SJSA1 (cell line): ENCODE results near the gene KIF23. TPM values are rescaled to one million over a fixed set of nuclear protein-coding genes. Genes with fewer than 3 reads are reported as not detected.

ENCODE experiments used
- DNase-seq, 2 experiments: peaks; one replicate each; pipeline ENCODE4 v3.0.0-alpha.2; 2015 to 2020; ENCODE audit warnings: low spot score in 2 of 2, low read depth in 1 of 2
- H3K27ac ChIP-seq: fragments of 250-450 bp; sonication (Bioruptor Pico); 2 replicates; pipeline ENCODE4 v1.5.1; 2020; ENCODE audit warnings: mild to moderate bottlenecking, moderate library complexity
- H3K27me3 ChIP-seq: fragments of 250-450 bp; sonication (Bioruptor Pico); replicated peaks from 2 replicates; pipeline ENCODE4 v1.5.1; 2020; ENCODE audit warnings: mild to moderate bottlenecking, moderate library complexity
- H3K36me3 ChIP-seq: fragments of 250-450 bp; sonication (Bioruptor Pico); 2 replicates; pipeline ENCODE4 v1.5.1; 2020; ENCODE audit warnings: mild to moderate bottlenecking
- H3K4me1 ChIP-seq: fragments of 250-450 bp; sonication (Bioruptor Pico); replicated peaks from 2 replicates; pipeline ENCODE4 v1.6.1; 2021; ENCODE audit warnings: mild to moderate bottlenecking
- H3K4me3 ChIP-seq: fragments of 250-450 bp; sonication (Bioruptor Pico); 2 replicates; pipeline ENCODE4 v1.5.1; 2020; ENCODE audit warnings: mild to moderate bottlenecking
- H3K9me3 ChIP-seq: fragments of 250-450 bp; sonication (Bioruptor Pico); replicated peaks from 2 replicates; pipeline ENCODE4 v1.5.1; 2020; ENCODE audit warnings: mild to moderate bottlenecking
- total RNA-seq: library from RNA; depleted of rRNA; stranded (reverse); fragments of >200 nt; shearing (Covaris generic); gene quantifications from 2 replicates; pipeline ENCODE4 v1.2.3, GENCODE V29; 2014

Gene KIF23
- total RNA-seq, 1 experiment from 2014 or later = 170 TPM

GRCh38 chr15:69469467-69470201 lies 55.5 kb downstream of the KIF23 start:
- no peaks in the 10 kb centered on the region for H3K36me3 ChIP-seq
- DNase-seq = peak in 1 of 2 experiments; percentile 31
- H3K9me3 ChIP-seq = no peaks in the 10 kb centered on the region
- H3K27ac ChIP-seq = no peak overlapping the region
- H3K27me3 ChIP-seq = no peaks in the 10 kb centered on the region
- H3K4me3 ChIP-seq = no peak overlapping the region
- H3K4me1 ChIP-seq = peaks cover 20% of the 10 kb centered on the region

DNA sequence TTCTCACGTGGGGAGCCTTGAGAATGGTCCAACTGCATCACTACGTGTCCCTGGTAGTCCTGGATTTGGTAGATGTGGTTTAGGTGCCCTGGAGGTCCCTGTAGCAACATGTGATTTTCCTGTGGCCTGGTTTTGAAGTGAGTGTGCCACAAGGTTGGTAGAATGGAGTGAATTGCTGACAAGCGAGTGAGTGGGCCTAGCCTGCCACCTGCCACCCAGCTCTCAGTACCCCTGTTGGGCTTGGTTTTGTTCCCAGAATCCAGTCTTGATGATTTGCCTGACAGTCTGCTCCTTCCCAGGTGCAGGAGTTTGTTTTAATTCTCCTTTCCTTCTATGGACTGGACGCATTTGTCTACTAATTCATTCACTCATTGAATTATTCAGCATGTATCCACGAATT lies 57.9 kb downstream of the KIF23 start:
- peaks cover 23% of the 10 kb centered on the region for H3K4me1 ChIP-seq
- no peaks in the 10 kb centered on the region for H3K27me3 ChIP-seq
- H3K36me3 ChIP-seq = no peaks in the 10 kb centered on the region
- H3K27ac ChIP-seq = no peak overlapping the region
- no peak overlapping the region for H3K4me3 ChIP-seq
- DNase-seq = no peak
- H3K9me3 ChIP-seq = no peaks in the 10 kb centered on the region

DNA sequence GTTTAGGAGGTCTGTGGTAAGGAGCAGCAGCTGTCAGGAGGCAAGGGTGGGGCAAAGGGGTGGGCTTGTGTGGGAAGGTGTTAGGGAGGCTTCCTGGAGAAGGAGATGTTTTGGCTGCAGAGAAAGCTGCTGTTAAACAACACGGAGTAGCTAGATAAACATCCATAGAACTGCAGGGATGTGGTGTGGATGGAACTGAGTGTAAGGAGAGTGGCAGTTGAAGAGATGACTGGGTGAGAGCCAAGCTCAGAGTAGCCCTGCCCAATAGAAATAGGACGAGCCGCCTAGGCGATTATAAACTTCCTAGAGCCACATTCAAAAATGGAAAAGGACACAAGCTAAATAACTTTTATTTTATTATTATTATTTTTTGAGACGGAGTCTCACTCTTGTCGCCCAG lies 58.4 kb downstream of the KIF23 start:
- Histone ChIP-seq H3K4me3 (no peak overlapping the region), H3K4me1 (peaks cover 23% of the 10 kb centered on the region), H3K27me3 (no peaks in the 10 kb centered on the region), H3K27ac (no peak overlapping the region), H3K9me3 (no peaks in the 10 kb centered on the region), H3K36me3 (no peaks in the 10 kb centered on the region)
- DNase-seq = no peak

GRCh38 chr15:69474291-69474690 lies 60.1 kb downstream of the KIF23 start:
- Histone ChIP-seq H3K4me1 (peaks cover 19% of the 10 kb centered on the region), H3K36me3 (no peaks in the 10 kb centered on the region), H3K9me3 (no peaks in the 10 kb centered on the region), H3K27ac (peak overlapping the region; percentile 10), H3K4me3 (no peak overlapping the region), H3K27me3 (no peaks in the 10 kb centered on the region)
- peak in 1 of 2 experiments; percentile 57 for DNase-seq

DNA sequence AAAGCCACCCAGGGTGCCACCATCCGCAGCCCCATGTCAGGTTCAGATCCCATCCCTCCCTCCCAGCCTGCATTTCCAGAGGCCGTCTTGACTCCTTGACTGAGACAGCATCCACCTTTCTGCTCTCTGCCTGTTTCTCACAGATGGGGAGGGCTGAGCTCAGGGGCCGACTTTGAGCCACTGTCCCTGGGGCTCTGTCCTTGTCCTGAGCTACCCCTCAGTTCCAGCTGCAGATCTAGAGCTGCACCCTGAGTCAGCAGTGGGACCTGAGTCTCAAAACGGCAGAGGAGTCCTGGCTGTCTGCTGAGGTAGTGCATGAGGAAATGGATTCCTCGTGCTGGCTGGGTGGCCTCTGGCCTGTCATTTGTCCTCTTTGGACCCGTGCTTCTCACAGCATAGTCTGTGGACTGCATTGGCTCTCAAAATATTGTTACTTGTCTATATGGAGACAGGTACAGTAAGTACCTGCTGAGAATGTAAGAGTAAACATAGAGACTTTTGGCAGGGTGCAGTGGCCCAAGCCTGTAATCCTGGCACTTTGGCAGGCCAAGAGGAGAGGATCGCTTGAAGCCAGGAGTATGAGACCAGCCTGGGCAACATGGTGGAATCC lies 60.8 kb downstream of the KIF23 start:
- peak; percentile 50 to 57 for DNase-seq
- Histone ChIP-seq H3K4me3 (no peak overlapping the region), H3K27me3 (no peaks in the 10 kb centered on the region), H3K4me1 (peaks cover 19% of the 10 kb centered on the region), H3K9me3 (no peaks in the 10 kb centered on the region), H3K36me3 (no peaks in the 10 kb centered on the region), H3K27ac (peak overlapping the region; percentile 10)

DNA sequence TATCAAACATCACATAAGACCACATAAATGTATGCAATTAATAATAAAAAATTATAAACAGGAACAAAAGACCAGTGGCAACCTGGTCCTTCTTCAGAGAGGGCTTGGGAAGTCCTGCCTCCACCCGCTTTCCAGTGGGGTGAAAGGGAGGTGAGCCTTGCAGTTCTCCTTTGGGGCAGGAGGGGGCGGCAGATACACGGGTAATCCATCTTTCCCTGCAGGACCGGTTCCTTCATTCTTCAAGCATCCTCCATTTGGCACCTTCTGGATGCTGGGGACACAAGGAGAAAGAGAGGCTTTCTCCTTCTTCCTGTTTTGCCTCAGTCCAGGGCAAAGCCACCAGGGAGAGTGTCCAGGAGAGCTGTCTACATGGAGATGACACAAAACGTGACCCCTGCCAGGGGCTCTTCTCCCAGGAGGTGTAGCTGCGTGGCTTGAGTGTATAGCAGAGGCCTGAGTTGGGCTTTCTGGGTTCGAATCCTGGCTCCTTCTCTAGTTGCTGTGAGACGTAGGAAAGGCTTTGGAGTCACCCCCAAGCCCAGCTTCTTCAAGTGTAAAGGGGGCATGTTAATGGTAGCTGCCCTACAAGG lies 61.7 kb downstream of the KIF23 start:
- peak; percentile 83 to 86 for DNase-seq
- Histone ChIP-seq H3K4me1 (peaks cover 25% of the 10 kb centered on the region), H3K4me3 (no peak overlapping the region), H3K27ac (no peak overlapping the region), H3K27me3 (no peaks in the 10 kb centered on the region), H3K9me3 (no peaks in the 10 kb centered on the region), H3K36me3 (no peaks in the 10 kb centered on the region)

GRCh38 chr15:69476704-69477473 lies 62.7 kb downstream of the KIF23 start:
- no peaks in the 10 kb centered on the region for H3K9me3 ChIP-seq
- H3K4me1 ChIP-seq = peaks cover 35% of the 10 kb centered on the region
- H3K36me3 ChIP-seq = no peaks in the 10 kb centered on the region
- H3K4me3 ChIP-seq = no peak overlapping the region
- no peak overlapping the region for H3K27ac ChIP-seq
- H3K27me3 ChIP-seq = no peaks in the 10 kb centered on the region
- DNase-seq = no peak

DNA sequence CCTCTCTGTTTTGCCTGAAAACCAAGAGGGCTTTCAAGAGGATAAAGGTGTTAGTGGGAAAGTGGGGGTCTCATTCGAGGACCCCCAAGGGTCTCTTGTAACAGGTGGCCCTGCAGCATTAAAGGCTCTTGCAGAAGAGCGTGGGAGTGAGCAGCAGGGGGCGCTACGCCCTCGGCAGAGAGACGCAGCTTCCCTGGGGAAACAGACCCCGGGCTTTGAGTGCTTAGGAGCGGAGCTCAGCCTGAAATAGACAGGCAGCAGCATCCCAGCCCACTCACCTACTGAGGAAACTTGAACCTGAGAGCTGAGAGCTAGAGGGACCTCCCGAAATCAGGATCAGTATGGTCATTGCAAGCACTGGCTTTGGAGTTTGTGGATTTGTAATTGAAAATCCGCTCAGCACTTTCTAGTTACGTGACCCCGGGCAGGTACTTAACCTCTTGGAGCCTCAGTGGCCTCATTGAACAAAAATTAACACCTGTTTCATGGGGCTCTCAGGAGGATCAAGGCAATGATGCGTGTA lies 64.2 kb downstream of the KIF23 start:
- no peaks in the 10 kb centered on the region for H3K36me3 ChIP-seq
- H3K4me3 ChIP-seq = no peak overlapping the region
- H3K9me3 ChIP-seq = no peaks in the 10 kb centered on the region
- DNase-seq = peak; percentile 51 to 72
- H3K4me1 ChIP-seq = peaks cover 41% of the 10 kb centered on the region
- H3K27ac ChIP-seq = no peak overlapping the region
- H3K27me3 ChIP-seq = no peaks in the 10 kb centered on the region

- Histone ChIP-seq H3K4me1 (peaks cover 38% of the 10 kb centered on the region), H3K27ac (no peak overlapping the region), H3K36me3 (no peaks in the 10 kb centered on the region), H3K9me3 (no peaks in the 10 kb centered on the region), H3K27me3 (no peaks in the 10 kb centered on the region), H3K4me3 (no peak overlapping the region)
- DNase-seq = no peak
Observed at GRCh38 chr15:69479081-69479480, 64.9 kb downstream of the KIF23 start.

GRCh38 chr15:69479971-69480370 lies 65.8 kb downstream of the KIF23 start:
- Histone ChIP-seq H3K27me3 (no peaks in the 10 kb centered on the region), H3K36me3 (no peaks in the 10 kb centered on the region), H3K4me3 (no peak overlapping the region), H3K4me1 (peaks cover 29% of the 10 kb centered on the region), H3K9me3 (no peaks in the 10 kb centered on the region), H3K27ac (no peak overlapping the region)
- DNase-seq = no peak

DNA sequence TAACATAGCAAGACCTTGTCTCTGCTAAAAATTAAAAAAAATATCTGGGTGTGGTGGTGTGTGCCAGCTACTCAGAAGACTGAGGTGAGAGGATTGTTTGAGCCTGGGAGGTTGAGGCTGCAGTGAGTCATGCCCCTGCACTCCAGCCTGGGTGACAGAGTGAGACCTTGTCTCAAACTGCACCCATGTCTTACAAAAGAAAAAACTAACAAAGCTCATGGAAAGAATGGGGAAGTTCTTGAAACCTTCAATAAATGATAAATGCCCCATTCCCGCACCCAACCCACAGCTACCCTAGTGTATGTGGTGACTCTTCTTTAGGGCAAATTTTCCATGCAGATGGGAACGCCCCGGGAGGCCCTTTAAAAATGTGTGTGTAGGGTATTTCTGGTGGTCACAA lies 66.8 kb downstream of the KIF23 start:
- DNase-seq = peak; percentile 72 to 82
- Histone ChIP-seq H3K9me3 (no peaks in the 10 kb centered on the region), H3K27ac (peak overlapping the region; percentile 56), H3K27me3 (no peaks in the 10 kb centered on the region), H3K4me1 (peaks cover 22% of the 10 kb centered on the region), H3K4me3 (no peak overlapping the region), H3K36me3 (no peaks in the 10 kb centered on the region)

DNA sequence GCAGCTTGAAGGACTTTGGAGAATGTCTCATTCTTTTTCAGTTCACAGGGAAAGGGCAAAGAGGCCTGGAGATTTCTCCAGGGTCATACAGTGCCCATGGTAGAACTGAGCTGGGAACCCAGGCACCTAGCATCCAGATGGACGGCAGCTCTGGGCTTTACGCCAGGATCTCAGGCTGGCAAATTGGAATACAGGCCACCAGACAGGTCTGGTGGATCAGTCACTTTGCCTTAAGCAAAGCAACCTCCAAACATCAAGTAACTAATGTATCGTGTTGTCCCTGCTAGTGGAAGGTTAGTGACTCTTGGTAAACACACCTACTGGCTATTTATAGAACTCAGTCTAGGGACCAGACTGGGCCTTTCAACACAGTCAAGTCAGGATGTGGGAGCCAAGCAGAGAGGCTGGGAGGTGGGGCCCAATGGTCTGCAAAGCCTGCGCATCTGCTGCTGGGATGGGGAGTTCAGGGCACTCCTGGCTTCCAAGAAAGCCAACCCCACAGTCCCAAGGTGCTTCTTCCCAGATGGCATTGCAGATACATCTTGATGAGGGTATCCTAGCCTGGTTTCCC lies 68.6 kb downstream of the KIF23 start:
- Histone ChIP-seq H3K9me3 (no peaks in the 10 kb centered on the region), H3K27ac (no peak overlapping the region), H3K4me1 (peaks cover 31% of the 10 kb centered on the region), H3K36me3 (no peaks in the 10 kb centered on the region), H3K4me3 (no peak overlapping the region), H3K27me3 (no peaks in the 10 kb centered on the region)
- no peak for DNase-seq

- no peak for DNase-seq
- H3K4me3 ChIP-seq = no peak overlapping the region
- H3K4me1 ChIP-seq = peaks cover 31% of the 10 kb centered on the region
- H3K9me3 ChIP-seq = no peaks in the 10 kb centered on the region
- H3K27me3 ChIP-seq = no peaks in the 10 kb centered on the region
- H3K36me3 ChIP-seq = no peaks in the 10 kb centered on the region
- H3K27ac ChIP-seq = no peak overlapping the region
Observed at GRCh38 chr15:69484837-69485236, 70.7 kb downstream of the KIF23 start.
